NCI-H1048 (cell line): ENCODE data around the gene SGPP2.
"Not testable (repeated sequence)": the region's sequence is repeated elsewhere in the genome, so short reads cannot be mapped to it uniquely, and the experiment has no call there.

Experiments
- DNase-seq: peaks from one replicate; lab custom pipeline; 2025; lab: John Stamatoyannopoulos, UW

The SGPP2 gene

DNA sequence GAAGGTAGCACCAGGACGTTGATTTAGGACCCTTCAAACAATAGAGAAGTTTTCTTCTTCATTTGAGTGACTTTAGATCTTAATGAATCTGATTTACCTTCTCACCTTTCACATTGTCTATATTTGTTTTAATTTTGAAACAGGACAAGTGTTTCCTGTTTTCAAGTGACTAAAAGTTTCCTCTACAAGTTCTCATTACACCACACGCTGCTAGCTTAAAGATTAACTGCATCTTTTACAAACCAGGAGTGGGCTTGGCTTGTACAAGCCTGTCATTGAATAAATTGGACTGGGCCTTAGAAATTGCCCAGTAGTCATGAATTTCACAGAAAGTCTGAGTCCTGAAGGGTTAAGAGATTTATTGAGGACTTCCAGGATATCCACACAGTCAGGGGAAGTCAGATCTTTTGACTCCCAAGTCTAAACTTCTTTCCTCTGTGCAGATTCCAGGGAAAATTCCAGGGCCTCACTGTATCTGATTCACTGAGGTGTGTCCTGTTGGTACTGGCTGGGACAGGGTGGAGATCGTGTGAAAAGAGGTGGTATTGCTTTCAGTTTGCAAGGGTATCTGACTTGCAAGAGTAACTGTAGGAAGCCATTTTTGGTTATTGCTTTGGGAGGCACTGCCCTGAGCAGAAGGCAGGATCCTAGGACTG, 3.4 kb downstream of the SGPP2 start:
- DNase-seq: no peak

GRCh38 chr2:222430071-222430470, 5.7 kb downstream of the SGPP2 start:
- no peak for DNase-seq

DNA sequence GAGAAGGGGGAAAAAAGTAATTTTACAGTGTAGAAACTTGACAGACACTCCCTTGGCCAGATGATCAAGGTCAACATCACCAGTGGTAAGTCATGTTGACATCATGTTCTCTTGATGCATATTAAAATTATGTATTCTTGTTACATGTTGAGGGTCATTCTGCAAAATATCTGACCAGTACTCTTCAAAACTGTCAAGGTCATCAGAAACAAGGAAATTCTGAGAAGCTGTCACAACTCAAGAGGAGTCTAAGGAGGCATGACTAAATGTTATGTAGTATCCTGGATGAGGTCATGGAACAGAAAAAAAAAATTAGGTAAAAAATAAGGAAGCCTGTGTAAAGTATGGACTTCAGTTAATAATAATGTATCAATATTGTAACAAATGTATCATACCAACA, 6.3 kb downstream of the SGPP2 start:
- no peak for DNase-seq

DNA sequence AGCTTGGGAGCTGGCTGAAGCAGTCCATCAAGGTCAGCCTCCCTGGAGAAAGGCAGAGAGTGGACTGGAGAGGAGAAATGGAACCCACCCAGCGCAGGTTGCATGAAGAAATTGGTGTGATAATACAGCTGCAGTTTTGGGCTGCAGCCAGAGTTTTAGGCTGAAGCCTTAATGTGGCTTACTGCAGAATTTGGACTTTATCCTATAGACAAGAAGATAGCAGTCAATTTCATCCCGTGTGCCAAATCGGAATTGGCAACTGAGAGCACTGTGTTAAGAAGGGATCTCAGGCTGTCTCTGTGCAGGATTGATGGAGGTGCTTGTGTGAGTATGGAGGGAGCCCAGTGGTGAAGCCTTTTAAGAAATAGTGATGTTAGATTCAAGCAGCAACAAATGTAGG, 7.5 kb downstream of the SGPP2 start:
- no peak for DNase-seq

- DNase-seq: no peak
Measured at GRCh38 chr2:222433332-222434173, 9.2 kb downstream of the SGPP2 start.

GRCh38 chr2:222434204-222434603, 9.9 kb downstream of the SGPP2 start:
- DNase-seq: no peak

GRCh38 chr2:222435400-222436039, 11.2 kb downstream of the SGPP2 start:
- DNase-seq: not testable (repeated sequence)

DNA sequence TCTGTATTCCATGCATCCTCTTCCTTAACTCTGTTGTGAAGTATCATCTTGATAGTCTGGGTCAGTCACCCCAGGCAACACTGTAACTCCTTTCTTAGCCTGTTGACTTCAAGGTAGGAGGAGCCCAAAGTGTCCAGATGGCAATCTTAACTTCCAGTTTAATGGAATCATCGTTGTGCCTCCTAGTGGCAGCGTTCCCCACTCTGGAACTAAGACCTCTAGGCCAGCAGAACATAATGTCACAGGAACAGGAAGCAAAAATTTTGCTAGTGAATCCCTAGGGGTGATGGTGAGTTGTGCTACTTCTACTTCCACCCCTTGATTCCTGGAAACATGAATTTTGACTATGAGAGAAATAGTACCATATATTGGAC, 11.7 kb downstream of the SGPP2 start:
- DNase-seq: no peak

DNA sequence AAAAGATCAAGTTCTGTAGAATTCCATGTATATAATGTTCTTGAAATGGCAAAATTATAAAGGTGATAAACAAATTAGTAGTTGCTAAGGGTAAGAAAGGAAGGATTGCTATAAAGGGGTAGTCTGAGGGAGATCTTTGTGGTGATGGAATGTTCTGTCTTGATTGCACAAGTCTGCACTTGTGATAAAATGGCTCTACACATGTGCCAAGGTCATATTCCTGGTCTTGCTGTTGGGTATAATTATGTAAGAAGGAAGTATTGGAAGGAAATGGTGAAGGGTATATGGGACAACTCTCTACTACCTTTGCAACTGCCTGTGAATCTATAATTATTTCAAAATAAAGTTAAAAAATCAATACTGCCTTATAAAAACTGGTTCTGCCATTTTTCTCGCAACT, 15.3 kb downstream of the SGPP2 start:
- no peak for DNase-seq

DNA sequence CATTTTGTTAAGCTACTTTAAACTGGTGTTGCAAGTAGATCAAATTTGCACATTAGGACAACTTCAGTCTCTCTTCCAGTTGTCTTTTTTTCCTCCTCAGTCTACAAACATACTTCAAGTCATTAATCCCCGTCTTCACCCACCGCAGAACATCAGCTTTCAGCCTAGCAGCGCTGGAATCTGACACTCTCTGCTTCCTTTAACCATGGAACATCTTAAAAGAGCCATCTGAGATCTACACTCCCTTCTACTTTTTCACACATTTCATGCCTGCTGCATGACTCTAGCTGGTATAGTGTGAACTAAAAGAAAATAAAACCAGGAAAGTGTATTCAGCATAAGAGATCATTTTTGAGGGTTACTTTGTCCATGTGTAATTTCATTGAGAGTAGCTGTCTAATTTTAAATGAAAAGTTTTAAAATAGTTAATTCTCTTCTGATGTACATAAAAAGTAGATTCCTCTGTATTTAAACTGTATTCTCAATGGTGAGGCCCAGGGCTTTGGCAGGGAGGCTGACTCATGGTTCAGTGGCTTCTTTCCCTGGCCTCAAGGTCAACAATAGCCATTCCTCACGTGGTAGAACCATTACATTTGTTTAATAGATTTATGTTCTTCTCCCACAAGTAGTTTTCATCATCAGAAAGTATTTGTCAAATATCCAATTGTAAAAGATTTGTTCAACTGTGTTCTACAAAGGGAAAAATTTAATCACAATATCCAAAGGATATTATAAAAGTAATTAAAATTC, 16.5 kb downstream of the SGPP2 start:
- DNase-seq: no peak

GRCh38 chr2:222442665-222443064, 18.3 kb downstream of the SGPP2 start:
- DNase-seq: no peak

DNA sequence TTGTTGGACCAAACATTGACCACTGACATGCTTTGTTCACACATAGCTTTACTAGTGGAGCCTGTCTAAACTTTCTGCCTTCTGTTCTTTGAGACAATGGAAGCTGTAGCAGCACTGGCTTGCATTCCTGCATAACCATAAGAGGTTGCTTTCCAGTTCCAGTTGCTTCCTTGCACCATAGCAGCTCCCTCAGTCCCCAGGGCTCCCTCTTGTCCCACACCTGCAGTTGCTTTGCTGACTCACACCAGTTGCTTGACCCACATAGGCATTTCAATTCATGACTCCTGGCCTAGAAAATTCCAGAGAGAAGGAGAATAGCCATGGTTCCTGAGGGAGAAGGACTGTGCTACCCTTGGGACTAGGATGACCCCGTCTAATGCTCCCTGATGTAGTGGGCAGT, 20.9 kb downstream of the SGPP2 start:
- no peak for DNase-seq

DNA sequence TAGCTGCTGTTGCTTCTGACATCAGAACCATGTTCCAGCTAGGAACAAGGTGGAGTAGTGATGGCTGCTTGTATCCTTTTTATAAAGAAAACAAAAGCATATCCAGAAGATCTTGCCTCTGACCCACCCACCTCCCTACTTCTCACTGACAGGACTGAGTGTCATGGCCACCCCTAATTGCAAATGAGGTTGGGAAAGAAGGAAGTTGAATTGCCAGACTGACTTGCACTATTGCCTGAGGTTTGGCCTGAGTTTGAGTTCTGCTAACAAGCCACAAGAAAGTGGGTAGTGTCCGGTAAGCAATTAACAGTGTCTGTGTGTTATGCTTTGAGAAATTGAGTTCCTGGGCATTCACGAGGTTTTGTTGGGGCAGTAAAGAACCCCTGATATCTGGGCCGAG, 22.8 kb downstream of the SGPP2 start:
- DNase-seq: no peak

GRCh38 chr2:222448748-222449181, 24.4 kb downstream of the SGPP2 start:
- no peak for DNase-seq

- DNase-seq: no peak
Measured at GRCh38 chr2:222450021-222450420, 25.7 kb downstream of the SGPP2 start.

DNA sequence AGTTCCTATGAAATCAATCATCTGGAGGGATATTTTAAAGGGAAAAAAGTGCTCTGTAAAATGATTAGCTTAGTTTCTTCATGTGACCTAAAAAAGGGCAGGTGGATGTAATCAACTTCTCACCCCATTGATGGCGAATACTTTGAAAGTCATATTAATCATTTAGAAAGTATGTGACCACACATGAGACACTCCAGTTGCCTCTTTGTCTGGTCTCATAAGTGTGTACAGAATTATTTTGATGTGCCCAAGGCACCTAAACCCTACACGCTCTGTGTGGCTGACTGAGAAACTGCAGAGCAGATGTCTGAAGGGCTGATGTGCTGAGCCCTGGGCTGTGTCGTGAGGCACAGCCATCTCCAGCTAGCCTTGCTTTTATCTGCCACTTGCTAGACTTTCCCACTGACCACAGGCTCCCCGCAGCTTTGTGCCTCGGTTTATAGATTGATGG, 26.9 kb downstream of the SGPP2 start:
- no peak for DNase-seq

DNA sequence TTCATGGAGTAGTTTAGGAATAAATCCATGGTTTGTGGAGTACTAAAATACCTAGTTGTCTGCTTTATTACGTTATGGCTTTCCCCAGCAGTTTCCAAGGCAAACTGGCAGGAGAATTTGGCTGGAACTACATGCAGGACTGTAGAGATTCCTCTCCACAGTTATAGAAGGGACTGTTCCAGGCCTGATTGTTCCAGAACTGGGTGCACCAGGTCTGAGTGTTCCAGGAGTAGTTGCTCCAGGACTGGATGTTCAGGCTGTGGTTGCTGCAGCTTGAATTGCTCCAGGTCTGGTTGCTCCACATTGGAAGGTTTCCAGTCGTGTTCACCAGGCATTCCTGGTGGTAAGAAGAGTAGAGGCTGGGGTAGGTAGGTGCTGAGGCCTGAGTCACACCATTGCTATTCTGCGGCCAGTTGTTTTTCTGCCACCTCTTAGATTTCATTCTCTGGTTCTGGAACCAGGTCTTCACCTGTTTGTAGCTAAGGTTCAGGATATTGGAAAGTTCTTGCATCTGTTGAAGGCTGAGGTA, 28.1 kb downstream of the SGPP2 start:
- no peak for DNase-seq

DNA sequence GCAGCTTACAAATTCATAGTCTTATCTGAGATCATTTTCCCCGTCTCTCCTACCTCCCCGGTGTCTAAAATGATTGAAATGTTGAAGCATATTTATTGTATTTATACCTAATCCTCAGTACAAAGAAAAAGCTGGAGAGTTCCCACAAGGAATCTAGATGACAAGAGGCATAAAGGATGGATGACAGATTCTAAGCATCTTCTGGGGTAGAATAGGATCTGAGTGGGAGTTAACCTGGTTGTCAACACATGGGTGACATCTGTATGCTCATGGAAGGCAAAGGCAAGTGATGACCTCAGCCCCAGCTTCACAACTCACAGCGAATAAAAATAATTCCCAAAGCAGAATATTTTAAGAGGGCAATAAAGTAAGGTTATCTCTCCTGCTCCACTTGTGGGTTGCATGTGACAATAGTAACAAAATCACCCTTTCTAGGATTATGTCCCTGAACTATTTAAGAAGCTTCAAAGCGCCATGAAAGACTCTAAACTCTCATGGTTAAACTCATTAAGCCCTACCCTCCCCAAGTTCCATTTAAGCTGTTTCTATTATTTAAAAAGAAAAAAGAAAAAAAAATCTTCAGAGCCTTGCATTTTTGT, 32.2 kb downstream of the SGPP2 start:
- DNase-seq: no peak

- DNase-seq: no peak
Measured at GRCh38 chr2:222459983-222460382, 35.6 kb downstream of the SGPP2 start.

- DNase-seq: no peak
Measured at GRCh38 chr2:222465746-222466145, 41.4 kb downstream of the SGPP2 start.

DNA sequence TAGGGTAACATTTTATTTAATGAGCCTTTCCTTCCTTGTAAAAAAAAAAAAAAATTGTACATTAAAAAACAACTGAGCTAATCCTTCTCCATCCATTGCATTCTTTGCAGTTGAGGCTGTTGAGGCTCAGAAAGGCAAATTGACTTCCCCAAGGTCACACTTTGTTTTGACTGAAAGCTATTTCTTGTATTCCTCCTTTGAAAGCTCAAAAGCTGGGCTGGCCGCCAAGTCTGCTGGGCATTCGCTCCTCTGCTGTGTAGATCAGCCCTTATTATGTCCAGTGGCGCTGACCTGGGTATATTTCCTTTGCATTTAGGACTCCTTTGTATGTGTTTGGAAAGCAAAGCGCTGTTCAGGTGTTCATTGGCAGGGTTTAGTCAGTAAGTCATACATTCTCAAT, 44.0 kb downstream of the SGPP2 start:
- no peak for DNase-seq
